ENCODE results near the gene USP6NL.
A peak's percentile ranks its signal among the peaks of the same experiment; 100 is the strongest.

USP6NL gene

DNA sequence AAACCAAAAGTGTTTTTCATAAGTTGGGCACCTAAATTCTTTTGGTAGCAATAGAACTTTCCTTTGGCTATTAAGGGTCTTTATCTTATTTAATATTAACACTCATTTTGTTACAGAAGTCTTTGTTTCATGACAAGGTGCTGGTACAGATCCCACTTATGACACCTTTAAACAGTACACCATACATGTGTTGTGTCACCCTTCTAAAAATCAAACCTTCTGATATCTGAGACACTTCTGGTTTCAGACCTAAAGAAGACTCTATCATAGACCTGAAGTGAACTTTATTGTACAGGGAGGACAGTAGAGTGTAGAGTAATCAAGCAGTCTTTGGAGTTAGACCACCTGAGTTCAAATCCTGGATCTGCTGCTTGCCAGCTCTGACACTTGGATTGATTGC is 5.8 kb upstream of the USP6NL start:
- no peak for DNase-seq (ENCODE audit: low spot score)

DNA sequence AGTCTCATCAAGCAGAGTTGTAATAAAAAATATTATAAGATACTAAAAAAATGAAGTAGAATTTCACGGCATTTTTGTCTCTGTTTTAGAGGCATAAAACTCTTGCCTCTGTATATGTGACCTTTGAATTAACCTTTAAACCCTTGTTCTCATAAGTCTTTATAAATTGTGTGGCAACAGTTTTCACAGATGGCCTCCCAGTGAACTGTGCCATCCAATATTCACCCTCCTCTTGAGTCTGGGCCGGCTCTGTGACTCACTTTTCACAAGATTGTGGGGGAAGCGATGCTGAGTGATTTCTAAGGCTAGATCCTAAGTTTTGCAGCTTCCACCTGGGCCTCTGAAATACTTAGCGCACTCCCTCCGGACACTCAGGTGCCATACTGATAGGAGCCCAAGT is 4.6 kb upstream of the USP6NL start:
- no peak for DNase-seq (ENCODE audit: low spot score)

DNA sequence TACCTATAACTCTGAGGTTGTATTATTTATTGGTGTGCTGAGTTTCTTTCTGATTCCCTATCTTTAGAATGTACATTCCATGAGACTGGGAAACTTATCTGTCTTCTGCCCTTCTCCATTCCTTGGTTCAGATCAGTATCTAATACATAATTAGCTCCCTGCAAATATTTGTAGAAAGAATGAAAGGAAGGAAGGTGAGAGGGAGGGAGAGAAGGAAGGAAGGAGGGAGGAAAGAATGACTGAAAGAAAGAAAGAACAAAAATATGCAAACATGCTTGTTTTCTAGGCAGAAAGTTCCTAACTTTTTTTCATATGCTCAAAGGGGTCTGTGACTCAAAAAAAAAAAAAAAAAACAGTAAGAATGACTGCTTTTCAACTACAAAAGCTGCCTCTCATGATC is 3.9 kb upstream of the USP6NL start:
- DNase-seq (ENCODE audit: low spot score): no peak

DNA sequence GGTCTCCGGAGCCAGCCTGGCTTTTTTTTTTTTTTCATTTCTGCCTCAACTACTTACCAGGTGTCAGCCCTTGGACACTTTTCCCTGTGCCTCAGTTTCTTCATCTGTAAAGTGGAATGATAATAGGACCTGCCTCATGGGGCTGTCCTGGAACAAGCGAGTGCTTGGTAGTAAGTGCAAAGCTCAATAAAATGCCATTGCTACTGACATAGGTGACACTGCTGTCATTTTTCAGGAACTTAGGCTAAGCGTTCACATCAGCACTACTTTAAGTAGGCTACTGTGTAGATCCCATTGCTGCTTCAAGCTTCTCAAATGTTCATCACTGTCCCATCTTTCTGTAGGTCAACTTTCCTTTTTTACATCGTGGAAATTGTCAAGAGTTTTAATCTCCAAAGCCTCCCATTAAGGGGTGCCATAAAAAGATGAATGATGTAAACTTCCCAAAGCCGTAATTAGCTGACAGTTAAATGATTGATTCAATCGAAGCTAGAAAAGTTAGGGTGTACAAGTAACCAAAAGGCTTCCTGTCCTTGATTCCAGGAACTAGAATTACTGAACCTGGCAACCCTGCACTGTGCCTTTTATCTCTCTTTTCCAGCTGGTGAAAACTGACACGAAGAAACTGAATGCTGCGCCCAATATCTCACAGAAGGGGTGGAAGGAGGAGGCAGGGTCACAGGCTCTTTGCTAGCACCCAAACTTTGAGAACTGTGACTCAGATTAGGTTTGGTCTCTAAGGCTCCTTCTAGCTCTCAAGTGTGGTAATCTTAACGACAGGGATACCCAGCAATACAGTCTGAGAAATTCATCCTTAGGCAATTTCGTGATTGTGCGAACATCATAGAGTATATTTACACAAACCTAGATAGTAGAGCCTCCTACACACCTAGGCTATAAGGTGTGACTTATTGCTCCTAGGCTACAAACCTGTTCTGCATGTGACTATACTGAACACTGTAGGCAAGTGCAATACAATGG is 861 bp upstream of the USP6NL start:
- no peak for DNase-seq (ENCODE audit: low spot score)

DNA sequence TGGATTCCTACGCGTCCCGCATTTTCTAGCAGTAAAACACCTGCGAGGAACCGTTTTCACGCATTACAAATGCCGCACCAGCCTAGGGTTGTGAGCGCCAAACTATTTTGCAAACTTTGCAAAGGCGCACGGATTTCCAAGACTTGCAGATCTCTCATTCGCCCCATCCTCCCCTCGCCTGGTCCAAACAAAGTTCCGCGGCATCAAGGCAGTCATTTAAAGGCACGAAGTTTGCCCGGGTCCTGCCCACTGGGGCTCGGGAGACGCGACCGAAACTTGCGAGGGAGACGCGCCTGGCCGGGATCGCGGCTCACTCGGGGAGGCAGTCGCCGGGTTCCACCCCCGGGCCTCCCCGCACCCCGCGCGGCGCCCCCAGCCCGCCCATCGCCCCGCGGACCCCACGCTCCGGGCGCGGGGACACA is 613 bp downstream of the USP6NL start:
- DNase-seq (ENCODE audit: low spot score): peak; percentile 15

DNA sequence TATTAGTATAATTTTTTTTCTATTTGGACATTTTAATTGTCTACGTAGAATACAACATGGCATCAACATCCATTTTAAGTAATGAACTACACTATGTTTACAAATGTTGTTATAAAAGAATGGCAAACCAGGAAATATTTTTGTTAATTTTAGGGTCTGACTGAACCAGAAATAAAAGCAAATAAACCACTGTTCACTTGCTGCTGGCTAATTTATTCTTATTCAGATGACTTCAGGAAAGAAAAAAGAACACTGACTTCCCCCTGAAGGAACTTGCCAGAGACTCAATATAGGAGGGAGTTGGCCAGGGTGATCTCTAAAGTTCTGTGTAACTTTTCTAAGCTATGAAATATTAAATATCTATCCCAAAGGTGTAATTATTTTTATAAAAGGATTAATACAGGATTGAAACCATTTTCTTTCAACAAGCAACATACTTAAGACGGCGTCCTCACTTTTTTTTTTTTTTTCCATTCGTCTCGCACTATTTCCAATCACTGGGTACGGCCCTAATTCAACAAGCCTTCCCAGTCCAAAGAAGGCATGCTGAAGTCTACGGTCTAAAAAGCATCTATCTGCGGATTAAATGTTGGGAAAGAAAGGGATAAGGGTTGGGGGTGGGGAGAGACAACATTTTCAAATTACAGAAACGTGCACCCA is 1.2 kb downstream of the USP6NL start:
- DNase-seq (ENCODE audit: low spot score): no peak

DNA sequence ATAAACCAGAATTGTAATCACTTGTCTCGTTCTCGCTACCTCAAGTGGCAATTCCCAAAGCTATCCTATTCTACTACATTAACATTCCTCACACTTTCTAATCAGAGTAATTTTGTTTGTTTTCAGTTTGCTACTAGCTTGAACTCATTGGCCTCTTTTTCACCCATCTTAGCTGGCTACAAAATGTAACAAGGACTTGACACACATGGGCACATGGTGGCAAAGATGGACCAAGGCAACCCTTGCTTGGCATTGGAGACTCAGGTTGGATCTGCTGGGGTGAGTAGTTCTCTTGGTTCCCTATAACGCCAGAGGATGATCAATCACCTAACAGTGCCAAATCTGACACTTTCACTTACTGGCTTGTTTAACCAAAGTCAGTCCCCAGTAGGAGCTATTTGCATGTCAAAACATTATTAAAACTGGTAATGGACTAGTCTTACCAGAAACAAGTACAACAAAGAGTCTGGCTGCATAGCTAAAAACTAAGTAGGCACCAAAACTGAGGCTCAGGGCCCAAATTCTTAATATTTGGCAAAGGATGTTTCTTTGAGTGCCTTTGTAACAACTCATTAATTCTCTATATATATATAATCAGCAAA is 1.9 kb downstream of the USP6NL start:
- DNase-seq (ENCODE audit: low spot score): no peak

DNA sequence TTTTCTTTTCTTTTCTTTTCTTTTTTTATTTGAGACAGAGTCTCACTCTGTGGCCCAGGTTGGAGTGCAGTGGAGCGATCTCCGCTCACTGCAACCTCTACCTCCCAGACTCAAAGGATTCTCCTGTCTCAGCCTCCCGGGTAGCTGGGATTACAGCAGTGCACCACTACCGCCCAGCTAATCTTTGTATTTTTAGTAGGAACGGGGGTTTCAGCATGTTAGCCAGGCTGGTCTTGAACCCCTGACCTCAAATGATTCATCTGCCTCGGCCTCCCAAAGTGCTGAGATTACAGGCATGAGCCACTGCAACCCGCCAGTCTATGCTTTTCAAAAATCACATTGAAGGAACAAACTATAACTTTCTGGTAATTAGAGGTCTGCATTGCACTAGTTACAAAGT is 2.4 kb downstream of the USP6NL start:
- no peak for DNase-seq (ENCODE audit: low spot score)

DNA sequence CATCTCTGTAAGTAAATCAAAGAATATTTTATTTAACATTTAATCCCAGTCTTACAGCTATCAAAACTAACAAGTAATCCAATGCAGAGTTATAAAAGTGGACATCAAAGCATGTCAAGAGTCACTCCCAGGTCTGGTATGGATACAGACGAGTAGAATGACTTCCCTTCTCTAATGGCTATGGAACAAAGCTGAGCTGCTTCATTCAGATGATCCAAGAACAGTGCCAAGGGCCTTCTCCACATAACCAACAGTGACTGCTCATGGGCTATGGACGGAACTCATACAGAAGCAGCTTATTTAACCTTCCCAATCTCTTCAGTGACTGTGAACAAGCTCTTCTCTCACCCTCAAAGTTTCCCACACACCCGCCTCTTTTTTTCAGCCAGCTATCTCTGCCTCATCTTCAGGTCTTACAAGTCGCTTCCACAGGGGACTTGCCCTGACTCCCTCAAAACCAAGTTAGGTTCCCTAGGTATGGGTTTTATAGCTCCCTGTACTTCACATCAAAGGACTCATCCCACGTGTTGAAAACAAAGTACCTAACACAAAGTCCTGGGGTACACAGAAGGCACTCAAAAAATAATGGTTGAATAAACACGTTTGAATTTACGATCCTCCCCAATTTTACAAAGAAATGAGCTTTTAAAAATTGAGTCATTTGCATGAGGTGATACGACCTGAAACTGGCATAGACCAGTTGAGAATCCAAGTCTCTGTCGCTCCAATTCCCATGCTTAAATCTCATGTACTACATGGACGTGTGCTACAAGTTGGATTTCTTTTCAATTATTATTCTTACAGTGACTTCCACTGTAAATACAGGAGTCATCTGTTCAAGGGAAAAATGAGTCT is 3.1 kb downstream of the USP6NL start:
- no peak for DNase-seq (ENCODE audit: low spot score)

DNA sequence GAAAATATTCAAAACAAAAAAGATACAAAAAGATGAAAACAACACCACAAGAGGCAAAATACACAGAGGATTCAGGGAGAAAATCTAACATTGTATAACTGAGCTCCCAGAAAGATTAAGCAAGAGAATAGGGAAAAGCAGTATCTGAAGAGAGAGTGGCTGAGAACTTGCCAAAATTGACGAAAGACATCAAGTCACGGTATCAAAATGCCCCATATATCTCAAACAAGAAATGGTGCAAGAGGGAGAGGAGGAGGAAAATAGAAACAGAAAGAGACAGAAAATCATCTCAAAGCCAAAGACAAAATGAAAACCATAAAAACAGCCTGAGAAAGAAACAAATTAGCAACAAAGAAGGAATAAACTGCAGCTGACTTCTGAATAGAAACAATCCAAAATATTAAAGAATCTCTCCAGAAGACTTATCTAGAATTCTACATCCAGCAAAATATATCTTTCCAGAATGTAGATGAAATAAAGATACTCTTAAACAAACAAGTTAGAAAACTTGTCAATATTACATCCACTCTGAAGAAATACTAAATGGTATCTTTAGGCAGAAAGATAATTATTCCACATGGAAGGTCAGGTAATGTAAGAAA is 5.5 kb downstream of the USP6NL start:
- no peak for DNase-seq (ENCODE audit: low spot score)

DNA sequence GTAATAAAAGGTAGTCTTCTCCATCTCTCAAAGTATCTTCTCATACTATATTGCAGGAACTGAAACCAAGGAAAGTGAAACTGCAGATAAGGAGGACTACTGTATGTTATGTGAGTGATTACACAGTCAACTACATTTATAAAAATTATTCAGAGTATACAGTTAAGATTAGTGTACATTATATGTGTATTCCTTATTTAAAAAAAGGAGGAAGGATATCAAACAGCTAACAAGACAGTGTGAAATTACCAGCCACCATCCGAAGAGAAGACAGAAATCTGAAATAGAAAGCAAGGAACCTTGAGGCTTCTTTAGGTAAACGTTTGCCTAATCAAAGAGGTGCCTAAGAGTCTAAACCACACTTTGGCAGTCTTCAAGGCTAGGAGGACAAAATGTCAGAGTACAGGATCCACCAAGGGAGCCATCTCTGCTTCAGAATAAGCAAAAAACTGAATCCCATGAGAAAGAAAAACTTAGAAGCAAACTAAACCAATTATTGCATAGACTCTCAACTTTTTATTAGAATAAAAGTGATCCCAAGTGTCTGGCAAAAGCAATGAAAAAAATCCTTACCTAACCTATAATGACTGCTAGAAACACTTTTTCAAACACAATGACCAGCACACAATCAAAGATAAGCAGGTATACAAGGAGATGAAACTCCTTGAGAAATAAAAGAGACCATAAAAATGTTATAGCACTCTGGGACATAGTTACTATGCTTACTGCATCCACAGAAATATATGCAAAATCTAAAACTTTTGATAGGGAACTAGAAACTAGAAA is 6.4 kb downstream of the USP6NL start:
- DNase-seq (ENCODE audit: low spot score): no peak

DNA sequence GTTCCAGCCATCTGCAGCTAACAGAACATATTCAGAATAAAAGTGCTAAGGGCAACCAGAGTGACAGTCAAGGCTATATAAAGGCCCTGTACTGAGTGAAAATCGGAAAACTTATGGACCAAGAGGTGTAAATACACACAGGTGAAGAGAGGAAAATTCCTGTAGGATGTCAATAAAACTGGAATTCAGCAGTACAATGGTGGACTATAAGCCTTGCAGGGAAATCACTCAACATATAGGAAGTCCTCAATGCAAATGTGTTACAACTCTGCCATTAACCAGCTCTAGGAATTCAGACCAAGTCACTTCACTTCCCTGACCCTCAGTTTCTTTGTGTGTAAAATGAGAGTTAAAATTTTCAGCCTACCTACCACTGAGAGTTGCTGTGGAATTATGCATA is 7.7 kb downstream of the USP6NL start:
- DNase-seq (ENCODE audit: low spot score): no peak

DNA sequence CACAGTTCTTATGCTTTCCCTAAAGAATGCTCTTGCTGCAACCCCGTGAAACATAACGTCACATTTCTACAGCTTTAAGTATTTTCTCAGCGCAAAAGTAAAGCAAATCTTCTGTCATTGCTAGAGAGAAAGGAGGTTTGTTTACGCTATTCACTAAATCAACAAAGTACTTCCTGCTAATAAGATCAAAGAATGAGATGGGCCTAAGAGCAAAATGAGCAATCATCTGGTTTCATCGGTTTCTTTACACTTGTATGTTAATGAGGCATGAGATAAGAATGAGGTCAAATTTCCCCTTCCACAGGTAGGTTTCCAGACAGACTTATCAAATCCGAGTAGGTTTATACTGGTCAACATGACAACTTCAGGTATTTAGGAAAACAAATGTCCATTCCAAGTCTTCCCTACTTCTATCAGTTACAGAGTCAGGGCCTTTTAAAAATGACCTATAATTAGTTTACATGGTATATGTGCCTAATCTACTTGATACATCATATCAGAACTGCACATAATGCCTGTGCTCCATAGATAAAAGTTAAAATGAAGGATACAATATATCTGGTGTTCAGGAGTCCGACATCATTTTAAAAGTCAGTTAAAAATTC is 8.4 kb downstream of the USP6NL start:
- no peak for DNase-seq (ENCODE audit: low spot score)

DNA sequence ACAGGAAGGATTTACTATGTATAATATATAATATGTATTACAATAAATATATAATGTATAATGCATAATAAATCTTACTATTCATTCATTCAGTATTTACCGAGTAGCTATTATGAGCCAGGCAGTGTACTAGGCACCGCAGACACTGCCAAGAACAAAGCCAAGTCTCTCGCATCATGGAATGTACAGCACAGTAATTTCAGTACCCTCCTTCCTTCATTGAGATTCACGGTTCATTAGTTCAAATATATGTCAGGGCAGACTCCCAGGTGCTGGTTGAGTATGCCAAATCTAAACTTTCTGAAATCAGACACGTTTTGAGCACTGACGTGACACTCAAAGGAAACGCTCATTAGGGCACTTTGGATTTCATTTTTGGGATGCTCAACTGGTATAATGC is 9.1 kb downstream of the USP6NL start:
- DNase-seq (ENCODE audit: low spot score): no peak

DNA sequence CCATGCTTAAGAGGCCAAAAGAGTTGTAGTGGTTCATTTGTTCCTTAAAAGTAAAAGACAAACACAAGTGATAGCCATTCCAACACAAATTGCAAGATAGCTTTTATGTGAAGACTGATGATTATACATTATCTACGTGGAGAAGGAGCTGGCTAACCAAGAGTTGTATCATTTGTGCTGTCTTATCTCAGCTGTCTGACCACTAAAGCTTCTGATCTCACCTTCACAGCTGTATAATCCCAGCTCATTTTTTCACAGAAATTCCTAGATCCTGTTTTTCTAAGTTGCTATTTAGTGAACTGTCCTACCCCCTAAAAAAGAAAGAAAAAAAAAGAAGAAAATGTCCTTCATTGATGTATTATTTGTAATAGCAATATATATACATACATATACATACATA is 9.8 kb downstream of the USP6NL start:
- DNase-seq (ENCODE audit: low spot score): no peak

DNA sequence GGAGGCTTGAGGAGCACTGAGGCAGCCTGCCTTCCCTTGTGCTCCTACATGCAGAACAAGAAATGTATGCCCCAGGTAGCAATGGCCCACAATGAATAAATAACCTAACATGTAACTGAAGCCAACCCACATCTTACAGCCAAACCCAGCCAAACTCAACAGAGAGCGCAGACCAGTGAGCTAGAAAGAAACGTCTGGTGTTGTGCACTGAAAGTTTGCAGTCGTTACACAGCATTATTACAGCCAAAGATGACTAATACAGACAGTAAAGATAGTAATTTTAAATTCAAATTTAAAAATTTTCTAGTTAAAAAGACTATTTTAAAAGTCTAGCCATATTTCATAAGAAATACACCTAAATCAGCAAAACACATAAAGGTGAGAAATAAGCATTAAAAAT is 11.2 kb downstream of the USP6NL start:
- no peak for DNase-seq (ENCODE audit: low spot score)

DNA sequence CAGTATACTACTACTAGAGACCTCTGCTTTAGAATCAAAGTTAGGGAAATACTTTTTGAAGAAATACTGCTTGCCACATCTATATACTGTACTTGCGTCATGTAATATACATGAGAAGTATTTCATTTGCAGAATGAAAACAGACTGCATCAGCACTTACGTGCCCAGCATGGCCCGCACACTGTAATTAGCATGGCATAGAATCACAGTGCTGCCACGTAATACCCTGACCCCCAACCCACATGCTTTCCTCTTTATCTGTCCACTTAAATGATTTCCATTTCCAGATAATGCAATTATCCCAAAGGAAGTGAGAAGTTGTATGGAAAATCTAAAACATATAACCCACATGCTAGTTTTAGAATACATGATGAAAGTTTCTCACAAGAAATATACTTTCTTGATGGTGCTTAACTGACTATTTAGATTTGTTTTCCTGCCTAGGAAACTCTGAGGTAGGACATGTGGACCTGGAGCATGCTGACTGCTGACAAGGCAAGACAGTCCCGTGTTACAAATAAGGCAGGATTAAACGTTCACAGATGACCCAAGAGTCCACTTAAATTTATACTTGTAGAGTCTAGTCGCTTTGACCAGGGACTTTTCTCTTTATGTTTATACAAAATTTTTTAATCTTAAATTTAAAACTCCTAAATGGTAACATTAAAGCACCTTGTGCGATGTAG is 12.6 kb downstream of the USP6NL start:
- DNase-seq (ENCODE audit: low spot score): no peak

DNA sequence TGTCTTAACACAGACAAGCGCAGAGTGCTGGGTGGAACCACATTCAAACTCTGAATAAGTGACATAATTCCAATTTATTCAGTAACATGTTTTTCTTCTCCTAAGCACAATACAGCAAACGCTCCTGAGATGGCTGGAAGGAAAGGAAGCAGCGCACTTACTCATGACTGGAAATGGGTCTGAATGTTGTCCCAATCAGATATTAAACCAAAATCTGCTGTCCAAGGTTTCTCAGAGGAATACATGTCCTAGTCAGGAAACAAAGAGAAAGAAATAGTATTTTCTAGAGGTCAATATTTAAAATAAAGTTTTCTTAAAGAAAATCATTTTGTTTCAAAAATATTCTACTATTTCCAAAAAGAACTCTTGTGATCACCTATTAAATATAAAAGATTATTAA is 14.0 kb downstream of the USP6NL start:
- DNase-seq (ENCODE audit: low spot score): no peak

DNA sequence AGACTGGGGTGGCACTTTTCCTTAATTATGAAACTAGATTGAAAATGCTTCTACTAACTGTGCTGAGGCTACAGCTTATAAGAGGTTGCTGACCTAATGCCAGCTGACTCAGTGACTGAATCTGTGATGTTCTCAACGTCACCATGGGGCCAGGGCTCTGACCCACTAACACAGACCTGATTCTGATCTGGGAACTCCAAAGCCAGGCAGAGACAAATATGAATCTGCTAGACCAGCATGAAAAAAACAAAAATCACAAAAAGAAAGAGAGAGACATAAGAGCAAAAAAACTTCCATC is 16.1 kb downstream of the USP6NL start:
- DNase-seq (ENCODE audit: low spot score): no peak

Data from SK-N-DZ (cell line).